Thoracic aorta (tissue), 2 donors: ENCODE measurements around the gene SEZ6. TPM values are rescaled to one million over a fixed set of nuclear protein-coding genes. Genes with fewer than 3 reads are reported as not detected.

ENCODE experiments used
- ATAC-seq: fragments of 150-250 bp; one replicate; pipeline ENCODE4 v1.8.0; 2017; ENCODE audit warnings: low read depth; ENCODE audit not compliant: insufficient number of reproducible peaks, low FRiP score
- DNase-seq: peaks from one replicate; pipeline ENCODE4 v3.0.0-alpha.2; 2020; ENCODE audit warnings: low spot score
- H3K27ac ChIP-seq, 2 donors: fragments of 200-600 bp; sonication (generic); 1 replicate in 1 of 2; 2 replicates in 1 of 2; pipeline ENCODE4 v1.5.1; 2016; ENCODE audit warnings: mild to moderate bottlenecking in 2 of 2, moderate library complexity in 2 of 2
- H3K27me3 ChIP-seq: fragments of 200-600 bp; sonication (generic); replicated peaks from 2 replicates; pipeline ENCODE4 v1.6.0; 2016; ENCODE audit warnings: mild to moderate bottlenecking; ENCODE audit not compliant: insufficient read depth
- H3K36me3 ChIP-seq: fragments of 200-600 bp; sonication (generic); one replicate; pipeline ENCODE4 v1.5.1; 2016
- H3K4me1 ChIP-seq, 2 donors: fragments of 200-600 bp; sonication (generic); 1 replicate in 1 of 2; 2 replicates in 1 of 2; pipeline versions ENCODE4 v1.5.1 to v1.6.0; 2016; ENCODE audit warnings: low read depth in 2 of 2, mild to moderate bottlenecking in 1 of 2; ENCODE audit not compliant: control insufficient read depth in 1 of 2
- H3K4me3 ChIP-seq: fragments of 200-600 bp; sonication (generic); 2 replicates; pipeline ENCODE4 v1.5.1; 2016; ENCODE audit warnings: mild to moderate bottlenecking
- H3K9me3 ChIP-seq: fragments of 200-600 bp; sonication (generic); 2 replicates; pipeline ENCODE4 v1.5.1; 2016
- CTCF ChIP-seq: fragments of 200-600 bp; sonication (generic); IDR thresholded peaks from one replicate; pipeline ENCODE4 v1.5.1; 2019; ENCODE audit warnings: antibody characterized with exemption
- total RNA-seq, 2 donors: library from RNA; depleted of rRNA; stranded (reverse); fragments of >200 nt; gene quantifications; one replicate each; pipeline versions ENCODE4 v1.1.0 to v1.2.3, GENCODE V29; 2016

Gene SEZ6
- total RNA-seq, 2 donors from 2014 or later: not detected

GRCh38 chr17:28949185-28950016 is 56.4 kb downstream of the SEZ6 start:
- Histone ChIP-seq H3K4me1 (peaks cover 25 to 50% of the 10 kb centered on the region in 2 donors), H3K36me3 (no peaks in the 10 kb centered on the region), H3K4me3 (peak overlapping the region; percentile 87), H3K27ac (peak overlapping the region; percentile 81), H3K9me3 (no peaks in the 10 kb centered on the region), H3K27me3 (no peaks in the 10 kb centered on the region)
- DNase-seq (no peak), ATAC-seq (no peak)
- TF ChIP-seq CTCF: no peak

- H3K9me3 ChIP-seq: no peaks in the 10 kb centered on the region
- TF ChIP-seq CTCF: no peak
- H3K36me3 ChIP-seq: no peaks in the 10 kb centered on the region
- H3K4me3 ChIP-seq: peak overlapping the region; percentile 87
- ATAC-seq: no peak
- H3K27me3 ChIP-seq: no peaks in the 10 kb centered on the region
- H3K4me1 ChIP-seq: peaks cover 26 to 53% of the 10 kb centered on the region in 2 donors
- peak overlapping the region; percentile 81 for H3K27ac ChIP-seq
- DNase-seq: no peak
Observed at GRCh38 chr17:28948873-28949184, 57.0 kb downstream of the SEZ6 start.

- Histone ChIP-seq H3K36me3 (no peaks in the 10 kb centered on the region), H3K9me3 (no peaks in the 10 kb centered on the region), H3K4me3 (peak overlapping the region; percentile 87), H3K27me3 (no peaks in the 10 kb centered on the region), H3K4me1 (peaks cover 26 to 52% of the 10 kb centered on the region in 2 donors), H3K27ac (peak overlapping the region; percentile 81)
- ATAC-seq: no peak
- no peak for TF ChIP-seq CTCF
- DNase-seq: no peak
Observed at GRCh38 chr17:28948342-28948741, 57.5 kb downstream of the SEZ6 start.

GRCh38 chr17:28947639-28948038 is 58.2 kb downstream of the SEZ6 start:
- DNase-seq (no peak), ATAC-seq (no peak)
- H3K4me1 ChIP-seq: peaks cover 26 to 45% of the 10 kb centered on the region in 2 donors
- no peaks in the 10 kb centered on the region for H3K27me3 ChIP-seq
- no peaks in the 10 kb centered on the region for H3K9me3 ChIP-seq
- no peaks in the 10 kb centered on the region for H3K36me3 ChIP-seq
- no peak overlapping the region for H3K27ac ChIP-seq
- H3K4me3 ChIP-seq: peak overlapping the region; percentile 87
- TF ChIP-seq CTCF: no peak

- H3K9me3 ChIP-seq: no peaks in the 10 kb centered on the region
- H3K4me1 ChIP-seq: peaks cover 26 to 44% of the 10 kb centered on the region in 2 donors
- DNase-seq: no peak
- no peaks in the 10 kb centered on the region for H3K36me3 ChIP-seq
- no peaks in the 10 kb centered on the region for H3K27me3 ChIP-seq
- TF ChIP-seq CTCF: no peak
- ATAC-seq: no peak
- H3K27ac ChIP-seq: peak overlapping the region in 1 of 2 donors; percentile 0
- no peak overlapping the region for H3K4me3 ChIP-seq
Observed at GRCh38 chr17:28946239-28946638, 59.6 kb downstream of the SEZ6 start.
